Right ventricle myocardium superior (tissue), 1 donor: ENCODE results near the gene KCNK5. TPM values are rescaled to one million over a fixed set of nuclear protein-coding genes. Genes with fewer than 3 reads are reported as not detected.

Source experiments
- ATAC-seq: fragments of 200-7000 bp; cut with Tn5 transposase; one replicate; pipeline ENCODE4 v1.9.1; 2020; ENCODE audit warnings: mild to moderate bottlenecking; ENCODE audit not compliant: poor library complexity
- DNase-seq: peaks from one replicate; pipeline ENCODE4 v3.0.0-alpha.2; 2020
- intact Hi-C: fragments of 100-400 bp; cut with DNase I; formaldehyde crosslinking; loops from one replicate; pipeline ENCODE4 v1.11.2; 2022
- total RNA-seq: library from RNA; stranded (reverse); fragmentation: NEBNext Ultra II Directional; extraction: Animal tissue kit (Norgen Biotek cat#: 25700); gene quantifications from one replicate; pipeline ENCODE4 v1.2.1, GENCODE V29; 2021
- donor health status: DM: no; HTN: yes; CAD: no; lungs with severe emphysema.

The KCNK5 gene
- total RNA-seq, 1 donor from 2014 or later: 0.65 TPM

DNA sequence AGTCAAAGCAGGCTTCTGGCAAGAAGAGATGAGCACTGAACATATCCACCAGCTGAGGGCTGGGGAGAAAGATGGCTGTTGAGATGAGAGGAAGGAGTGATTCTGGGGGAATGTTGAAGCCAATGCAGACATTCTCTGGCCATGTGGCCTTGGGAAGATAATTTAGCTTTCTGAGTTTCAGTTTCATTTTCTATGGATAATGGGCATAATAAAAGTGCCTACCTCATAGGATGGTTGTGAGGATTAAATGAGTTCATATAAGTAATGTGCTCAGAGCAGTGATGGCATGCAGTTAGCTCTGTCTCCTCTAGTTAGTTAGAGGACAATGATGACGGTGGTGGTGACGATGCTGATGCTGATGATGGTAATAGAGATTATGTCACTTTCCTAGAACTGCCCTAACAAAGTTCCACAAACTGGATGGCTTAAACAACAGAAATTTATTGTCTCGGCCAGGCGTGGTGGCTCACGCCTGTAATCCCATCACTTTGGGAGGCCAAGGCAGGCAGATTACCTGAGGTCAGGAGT lies 18.5 kb upstream of the KCNK5 start:
- intact Hi-C loops: no loop called here
- no peak for DNase-seq
- ATAC-seq: no peak

- peak; percentile 63 for DNase-seq
- intact Hi-C loops: no loop called here
- no peak for ATAC-seq
Observed at GRCh38 chr6:39243809-39244208, 14.5 kb upstream of the KCNK5 start.

DNA sequence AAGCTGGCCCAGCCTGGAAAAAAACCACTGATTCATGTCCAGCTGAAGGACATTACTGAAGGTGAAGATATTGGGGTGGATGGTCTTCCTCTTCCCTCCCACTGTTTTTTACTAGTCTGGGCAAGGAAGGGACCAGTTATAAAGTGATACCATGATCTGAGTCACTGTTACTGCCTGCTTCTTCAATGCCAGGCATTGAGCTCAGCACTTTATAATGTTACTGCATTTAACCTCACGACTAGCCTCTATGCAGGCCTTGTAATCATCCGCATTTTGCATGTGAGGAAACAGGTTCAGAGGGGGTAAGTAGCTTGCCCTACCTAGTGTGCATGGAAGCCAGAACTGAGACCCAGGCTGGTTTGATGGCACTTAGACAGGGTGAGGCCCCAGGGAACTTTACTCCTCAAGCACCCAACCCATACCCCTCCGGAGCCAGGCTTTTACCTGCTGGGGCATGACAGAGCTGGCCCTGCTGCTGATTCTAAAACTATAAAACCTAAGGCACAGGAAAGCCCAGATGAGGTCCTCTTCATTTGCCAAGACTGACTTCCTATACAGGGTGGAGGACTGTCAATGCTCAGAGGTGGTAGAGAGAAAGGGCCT lies 11.0 kb upstream of the KCNK5 start:
- no peak for ATAC-seq
- DNase-seq: no peak
- intact Hi-C loops: no loop called here

DNA sequence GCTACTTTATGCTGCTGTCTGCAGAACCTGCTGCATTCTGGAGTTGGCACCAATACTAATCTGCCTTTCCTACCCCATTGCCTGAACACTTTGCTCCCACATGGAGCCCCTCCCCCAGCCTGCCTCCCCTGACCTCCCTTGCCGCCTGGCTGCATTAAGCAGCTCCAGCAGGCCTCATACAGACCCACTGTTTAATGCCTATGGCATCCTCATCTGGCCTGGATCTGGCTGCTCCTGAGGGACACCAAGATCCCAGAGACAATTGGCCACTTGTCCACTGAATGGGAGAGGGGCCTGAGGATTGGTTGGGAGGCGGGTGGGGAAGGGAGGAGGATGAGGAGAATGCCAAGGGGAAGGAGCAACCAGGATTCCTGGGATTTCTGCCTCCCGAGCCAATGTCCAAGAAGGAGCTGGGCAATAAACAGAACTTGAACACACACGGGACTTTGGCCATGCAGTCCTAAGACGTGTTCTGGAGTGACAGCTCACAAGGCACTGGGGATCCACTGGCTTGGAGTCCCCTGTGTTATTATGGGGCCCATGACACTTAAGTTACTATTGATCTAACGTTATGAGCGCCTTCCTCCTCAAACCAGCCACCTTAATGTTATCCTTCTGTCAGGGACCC lies 10.4 kb upstream of the KCNK5 start:
- no peak for ATAC-seq
- DNase-seq: no peak
- intact Hi-C loops: no loop called here

GRCh38 chr6:39236742-39237141 lies 7.5 kb upstream of the KCNK5 start:
- ATAC-seq (no peak), DNase-seq (no peak)
- intact Hi-C loops: no loop called here

DNA sequence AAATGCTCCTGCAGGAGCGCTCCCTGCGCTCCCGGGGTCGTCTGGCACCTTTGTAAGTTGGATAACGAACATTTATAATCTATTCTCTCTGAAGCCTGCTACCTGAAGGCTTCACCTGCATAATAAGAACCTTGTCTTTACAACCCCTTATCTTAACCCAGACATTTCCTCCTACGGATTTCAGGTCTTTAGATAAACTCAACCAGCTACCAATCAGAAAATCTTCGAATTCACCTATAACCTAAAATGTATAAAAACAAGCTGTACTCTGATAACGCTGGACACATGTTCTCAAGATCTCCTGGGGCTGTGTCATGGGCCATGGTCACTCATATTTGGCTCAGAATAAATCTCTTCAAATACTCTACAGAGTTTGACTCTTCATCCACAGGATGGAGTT lies 4.1 kb upstream of the KCNK5 start:
- intact Hi-C loops: no loop called here
- no peak for ATAC-seq
- no peak for DNase-seq

- intact Hi-C loops: no loop called here
- ATAC-seq (no peak), DNase-seq (no peak)
Observed at GRCh38 chr6:39231521-39232243, 2.4 kb upstream of the KCNK5 start.

- intact Hi-C loops: no loop called here
- ATAC-seq (no peak), DNase-seq (no peak)
Observed at GRCh38 chr6:39230654-39231035, 1.4 kb upstream of the KCNK5 start.

DNA sequence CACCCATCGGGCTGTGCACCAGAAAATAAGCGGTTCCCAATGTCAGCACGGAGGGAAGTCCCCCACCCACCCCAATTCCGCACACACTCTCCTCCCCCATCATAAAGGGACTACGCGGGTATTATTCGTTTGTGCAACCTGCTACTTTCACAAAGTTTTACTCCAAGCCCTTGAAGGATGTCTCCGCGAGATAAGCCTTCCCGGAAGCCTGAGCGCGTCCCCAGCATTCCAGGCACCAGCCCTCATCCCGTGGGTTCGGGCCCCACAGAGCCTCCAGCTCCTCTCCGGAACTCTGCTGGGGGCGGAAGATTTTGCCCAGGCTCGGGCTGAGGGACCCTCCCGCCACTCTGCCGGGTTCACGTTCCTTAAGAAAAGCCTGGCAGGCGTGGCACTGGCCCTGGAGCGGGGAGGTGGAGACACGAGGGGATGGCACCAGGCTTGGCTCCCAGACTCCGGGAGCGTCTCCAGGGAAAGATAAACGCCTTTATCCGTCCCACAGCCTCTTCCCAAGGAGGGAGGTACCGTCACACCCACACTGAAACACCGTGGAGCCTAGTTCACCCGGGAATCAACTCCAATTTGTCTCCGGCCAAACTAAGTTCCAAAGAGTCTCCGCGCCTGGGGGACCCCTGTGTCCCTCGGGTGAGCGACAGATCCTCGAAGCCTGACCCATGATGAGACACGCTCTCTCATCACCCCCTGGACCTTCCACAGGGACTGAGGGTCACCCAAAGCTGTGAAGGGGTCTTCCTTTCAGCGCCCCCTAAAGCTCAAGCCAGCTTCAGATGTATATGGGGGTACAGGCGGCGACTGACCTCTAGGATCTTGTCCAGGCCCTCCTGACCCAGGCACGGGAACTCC lies 934 bp downstream of the KCNK5 start:
- no peak for DNase-seq
- intact Hi-C loops: no loop called here
- ATAC-seq: no peak

DNA sequence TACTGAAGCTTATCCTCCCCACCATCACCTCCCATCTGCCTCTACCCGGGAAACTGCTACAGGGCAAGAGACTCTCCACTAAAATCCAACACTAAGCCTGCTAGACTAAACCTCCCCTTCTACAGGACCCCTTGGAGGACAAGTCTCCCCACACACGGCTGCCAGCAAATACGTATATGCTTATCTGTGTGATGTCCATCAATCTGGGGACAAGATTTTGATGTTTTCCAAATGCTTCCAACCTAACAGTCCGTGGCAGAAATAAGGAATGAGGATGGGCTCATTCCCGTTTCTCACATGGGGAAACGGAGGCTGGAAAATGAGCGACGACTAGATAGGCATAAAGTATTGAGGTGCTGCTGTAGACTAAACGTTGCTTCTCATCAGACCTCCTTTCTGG lies 1.8 kb downstream of the KCNK5 start:
- no peak for ATAC-seq
- intact Hi-C loops: no loop called here
- DNase-seq: no peak

- DNase-seq: no peak
- intact Hi-C loops: no loop called here
- ATAC-seq: no peak
Observed at GRCh38 chr6:39226639-39227329, 2.5 kb downstream of the KCNK5 start.

DNA sequence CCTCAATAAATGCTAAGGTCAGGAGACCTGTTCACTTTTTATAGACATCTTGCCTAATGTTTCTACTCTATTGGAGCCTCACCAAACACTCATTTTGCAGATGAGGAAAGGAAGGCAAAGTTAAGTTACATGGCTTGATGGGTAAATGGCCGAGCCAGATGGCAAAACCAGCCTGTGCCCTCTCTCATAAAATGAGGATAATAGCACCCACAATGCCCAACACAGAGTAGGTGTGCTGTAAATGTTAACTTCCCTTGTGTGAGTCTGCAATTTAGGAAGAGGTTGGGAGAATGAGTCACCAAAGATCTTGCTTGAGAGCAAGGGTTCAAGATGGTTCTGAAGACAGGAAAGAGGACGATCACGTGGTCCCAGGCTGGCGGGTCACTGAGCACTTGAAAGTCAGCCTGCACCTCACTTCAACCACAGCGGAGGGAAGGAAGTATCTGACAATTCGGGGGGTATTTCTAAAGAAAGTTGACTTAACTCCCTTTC lies 3.3 kb downstream of the KCNK5 start:
- DNase-seq (no peak), ATAC-seq (no peak)
- intact Hi-C loops: no loop called here

DNA sequence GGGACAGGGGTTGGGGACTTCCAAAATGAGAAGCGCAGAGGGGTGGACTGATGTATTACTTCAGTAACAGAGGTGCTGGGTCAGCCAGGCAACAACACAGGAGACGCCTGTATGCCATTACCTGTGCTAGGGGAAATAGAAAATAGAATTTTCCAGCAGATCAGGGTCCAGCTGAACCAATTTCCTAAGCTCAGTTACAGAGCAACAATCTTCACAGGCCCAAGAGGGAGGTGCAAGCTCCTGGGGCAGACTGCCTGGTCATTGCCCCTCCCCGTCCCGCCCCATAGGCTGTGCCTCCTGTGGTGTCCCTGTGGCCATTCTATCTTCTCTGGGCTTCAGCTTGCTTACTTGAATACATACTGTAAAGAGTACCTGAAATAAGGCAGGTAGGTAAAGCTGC lies 3.7 kb downstream of the KCNK5 start:
- DNase-seq (no peak), ATAC-seq (no peak)
- intact Hi-C loops: no loop called here

- intact Hi-C loops: no loop called here
- no peak for ATAC-seq
Observed at GRCh38 chr6:39224523-39225182, 4.6 kb downstream of the KCNK5 start.

DNA sequence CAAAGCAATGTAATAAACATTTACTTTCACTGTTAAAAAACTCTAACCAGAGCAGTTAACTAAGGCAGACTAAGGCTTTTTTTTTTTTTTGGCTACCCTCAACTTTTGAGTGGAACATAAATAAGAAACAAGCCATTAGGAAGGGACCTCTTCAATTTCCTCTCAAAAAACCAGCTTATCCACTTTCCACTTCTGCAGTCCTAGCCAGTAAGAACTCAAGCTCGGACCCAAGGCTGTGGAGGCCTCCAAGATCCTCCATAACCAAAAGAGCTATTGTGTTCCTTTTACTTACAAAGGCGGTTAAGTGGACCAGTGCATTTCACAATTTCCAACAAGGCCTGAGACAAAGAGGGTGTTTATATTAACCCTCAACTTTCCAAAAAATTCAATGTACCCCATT lies 5.3 kb downstream of the KCNK5 start:
- intact Hi-C loops: no loop called here
- ATAC-seq: no peak
- no peak for DNase-seq

More at GRCh38 chr6:39224523-39225182, 4.6 kb downstream of the KCNK5 start:
- no peak for DNase-seq

GRCh38 chr6:39223555-39223954 lies 5.7 kb downstream of the KCNK5 start:
- intact Hi-C loops: no loop called here
- ATAC-seq (no peak), DNase-seq (no peak)

DNA sequence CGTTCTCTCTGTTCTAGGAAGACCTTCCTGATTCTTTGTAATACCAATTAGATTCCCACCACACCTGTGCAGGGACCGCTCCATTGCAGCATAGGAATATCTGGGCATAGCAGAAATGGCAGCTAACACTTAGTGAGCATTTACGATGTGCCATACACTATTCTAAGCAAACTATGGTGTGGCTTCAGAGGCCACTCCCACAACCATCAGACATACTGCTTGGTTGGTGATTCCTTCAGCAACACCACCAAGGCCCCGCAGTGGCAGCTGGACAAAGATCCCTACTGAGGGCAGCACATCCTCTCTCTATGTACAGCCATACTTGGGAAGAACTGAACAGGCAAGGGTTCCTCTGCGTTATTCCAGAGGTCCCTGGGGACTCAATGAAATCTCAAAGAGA lies 6.2 kb downstream of the KCNK5 start:
- no peak for ATAC-seq
- intact Hi-C loops: no loop called here
- no peak for DNase-seq
